RWPE1 (cell line): ENCODE measurements around the gene LINC01488.

Source experiments
- CTCF ChIA-PET: fragments of 350-600 bp; sonication (Branson Sonifier 250); formaldehyde crosslinking; extraction: SDS; loops from one replicate; lab custom pipeline; 2021; lab: Yijun Ruan, JAX
- POLR2A ChIA-PET: fragments of 400-600 bp; formaldehyde crosslinking; extraction: SDS; loops from one replicate; lab custom pipeline; 2020; ENCODE audit warnings: antibody characterized with exemption; ENCODE audit not compliant: low non-redundant PET; lab: Yijun Ruan, JAX
- DNase-seq: peaks from one replicate; pipeline ENCODE4 v3.0.0; 2012; ENCODE audit warnings: low spot score
- H3K27ac ChIP-seq: fragments of 450-650 bp; 2 replicates; pipeline ENCODE4 v1.5.1; 2017
- TF ChIP-seq, protein P1 (sequence below): fragments of 450-650 bp; conservative IDR thresholded peaks from 2 replicates; pipeline ENCODE4 v1.5.1; 2017; ENCODE audit warnings: low read depth, mild to moderate bottlenecking

LINC01488 gene

DNA sequence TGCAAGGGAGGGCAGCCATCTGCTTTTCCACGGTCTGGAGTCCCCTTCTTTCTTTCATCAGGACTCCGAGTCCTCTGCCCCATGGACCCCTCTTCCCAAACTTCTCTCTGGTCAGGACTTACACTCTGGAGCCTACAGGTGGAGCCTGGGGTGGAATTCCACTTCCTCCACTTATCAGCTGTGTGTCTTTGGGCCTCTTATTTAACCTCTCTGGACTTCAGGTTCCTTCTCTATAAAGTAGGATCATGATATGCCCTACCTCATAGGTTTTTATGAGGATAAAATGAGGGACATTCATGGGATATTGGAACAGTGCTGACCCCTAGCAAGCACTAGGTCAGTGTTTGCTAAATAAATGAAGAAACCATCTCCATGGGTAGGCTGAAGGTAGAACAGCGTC lies 1.7 kb downstream of the LINC01488 start:
- H3K27ac ChIP-seq, result no peak overlapping the region
- no peak for DNase-seq
- ChIA-PET CTCF (no interaction called here), POLR2A (no interaction called here)
- TF ChIP-seq, protein P1, sequence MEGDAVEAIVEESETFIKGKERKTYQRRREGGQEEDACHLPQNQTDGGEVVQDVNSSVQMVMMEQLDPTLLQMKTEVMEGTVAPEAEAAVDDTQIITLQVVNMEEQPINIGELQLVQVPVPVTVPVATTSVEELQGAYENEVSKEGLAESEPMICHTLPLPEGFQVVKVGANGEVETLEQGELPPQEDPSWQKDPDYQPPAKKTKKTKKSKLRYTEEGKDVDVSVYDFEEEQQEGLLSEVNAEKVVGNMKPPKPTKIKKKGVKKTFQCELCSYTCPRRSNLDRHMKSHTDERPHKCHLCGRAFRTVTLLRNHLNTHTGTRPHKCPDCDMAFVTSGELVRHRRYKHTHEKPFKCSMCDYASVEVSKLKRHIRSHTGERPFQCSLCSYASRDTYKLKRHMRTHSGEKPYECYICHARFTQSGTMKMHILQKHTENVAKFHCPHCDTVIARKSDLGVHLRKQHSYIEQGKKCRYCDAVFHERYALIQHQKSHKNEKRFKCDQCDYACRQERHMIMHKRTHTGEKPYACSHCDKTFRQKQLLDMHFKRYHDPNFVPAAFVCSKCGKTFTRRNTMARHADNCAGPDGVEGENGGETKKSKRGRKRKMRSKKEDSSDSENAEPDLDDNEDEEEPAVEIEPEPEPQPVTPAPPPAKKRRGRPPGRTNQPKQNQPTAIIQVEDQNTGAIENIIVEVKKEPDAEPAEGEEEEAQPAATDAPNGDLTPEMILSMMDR, result no peak

GRCh38 chr11:69483691-69484426 lies 2.4 kb downstream of the LINC01488 start:
- ChIA-PET POLR2A (no interaction called here), CTCF (no interaction called here)
- H3K27ac ChIP-seq, result no peak overlapping the region
- TF ChIP-seq, protein P1, result no peak
- DNase-seq, result no peak

- TF ChIP-seq, protein P1, result no peak
- no peak for DNase-seq
- CTCF ChIA-PET, result no interaction called here
- H3K27ac ChIP-seq, result no peak overlapping the region
- POLR2A ChIA-PET, result no interaction called here
These were observed 3.2 kb downstream of the LINC01488 start for GRCh38 chr11:69484427-69485259.

GRCh38 chr11:69485337-69486041 lies 4.0 kb downstream of the LINC01488 start:
- H3K27ac ChIP-seq, result no peak overlapping the region
- DNase-seq, result no peak
- POLR2A ChIA-PET, result no interaction called here
- CTCF ChIA-PET, result no interaction called here
- TF ChIP-seq, protein P1, result no peak

DNA sequence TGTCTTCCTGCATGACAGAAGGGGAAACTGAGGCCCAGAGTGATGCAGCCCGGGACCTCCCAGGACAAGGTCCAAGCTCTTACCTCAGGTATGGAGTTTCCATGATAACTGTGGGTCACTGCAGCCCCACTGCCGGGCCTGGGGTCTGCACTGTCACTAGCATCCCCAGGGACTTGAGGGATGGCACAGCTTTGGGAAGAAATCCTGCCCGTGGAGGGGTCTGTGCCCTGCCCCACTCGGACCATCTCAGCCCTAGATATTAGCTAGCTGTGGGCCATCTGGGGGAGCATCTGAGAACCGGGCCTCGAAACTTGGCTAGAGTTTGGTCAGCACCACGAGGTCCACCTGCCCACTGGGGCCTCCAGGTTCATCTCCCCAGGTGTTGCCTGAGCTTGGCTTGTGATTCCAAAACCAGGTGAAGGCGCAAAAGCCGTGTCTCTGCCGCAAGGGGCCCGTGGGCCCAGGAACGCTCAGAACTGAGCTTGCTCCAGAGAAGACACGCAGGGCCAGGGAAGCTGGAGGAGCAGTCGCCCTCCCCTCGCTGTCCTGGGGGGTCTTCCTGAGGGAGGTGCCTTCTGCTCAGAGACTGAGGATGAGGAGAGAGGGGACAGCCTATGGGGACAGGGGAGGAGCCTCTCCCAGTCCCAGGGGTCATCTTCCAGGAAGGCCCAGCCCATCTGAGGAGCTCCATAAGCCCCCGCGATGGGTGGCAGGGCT lies 4.8 kb downstream of the LINC01488 start:
- no peak overlapping the region for H3K27ac ChIP-seq
- TF ChIP-seq, protein P1, result no peak
- CTCF ChIA-PET, result no interaction called here

More for the DNA sequence above, 4.8 kb downstream of the LINC01488 start:
- POLR2A ChIA-PET, result no interaction called here
- DNase-seq, result no peak
